Measurements from ENCODE around the gene SLIT3.

- TF ChIP-seq CTCF (IDR thresholded peaks at IDR 0.05 in 2 of 3, conservative IDR thresholded peaks at IDR 0.05 in 1 of 3; ENCODE audit: borderline replicate concordance in 1 of 3, insufficient read depth in 1 of 3, low read depth in 2 of 3, low read length in 2 of 3) (no peak), EGR1 (IDR thresholded peaks at IDR 0.05; ENCODE audit: low read depth) (no peak), JUND (IDR thresholded peaks at IDR 0.05) (no peak), ATF3 (IDR thresholded peaks at IDR 0.05) (no peak), EZH2phosphoT487 (IDR thresholded peaks at IDR 0.05; ENCODE audit: borderline replicate concordance) (no peak), ZNF274 (IDR thresholded peaks at IDR 0.05; ENCODE audit: low read depth, low read length) (no peak), POLR2AphosphoS5 (IDR thresholded peaks at IDR 0.05; ENCODE audit: low read depth, low read length) (no peak)
Observed at GRCh38 chr5:169052207-169052606, 248.7 kb downstream of the SLIT3 start.

Data from HCT116 (cell line).